ENCODE measurements around the gene KRT75.

KRT75 gene

DNA sequence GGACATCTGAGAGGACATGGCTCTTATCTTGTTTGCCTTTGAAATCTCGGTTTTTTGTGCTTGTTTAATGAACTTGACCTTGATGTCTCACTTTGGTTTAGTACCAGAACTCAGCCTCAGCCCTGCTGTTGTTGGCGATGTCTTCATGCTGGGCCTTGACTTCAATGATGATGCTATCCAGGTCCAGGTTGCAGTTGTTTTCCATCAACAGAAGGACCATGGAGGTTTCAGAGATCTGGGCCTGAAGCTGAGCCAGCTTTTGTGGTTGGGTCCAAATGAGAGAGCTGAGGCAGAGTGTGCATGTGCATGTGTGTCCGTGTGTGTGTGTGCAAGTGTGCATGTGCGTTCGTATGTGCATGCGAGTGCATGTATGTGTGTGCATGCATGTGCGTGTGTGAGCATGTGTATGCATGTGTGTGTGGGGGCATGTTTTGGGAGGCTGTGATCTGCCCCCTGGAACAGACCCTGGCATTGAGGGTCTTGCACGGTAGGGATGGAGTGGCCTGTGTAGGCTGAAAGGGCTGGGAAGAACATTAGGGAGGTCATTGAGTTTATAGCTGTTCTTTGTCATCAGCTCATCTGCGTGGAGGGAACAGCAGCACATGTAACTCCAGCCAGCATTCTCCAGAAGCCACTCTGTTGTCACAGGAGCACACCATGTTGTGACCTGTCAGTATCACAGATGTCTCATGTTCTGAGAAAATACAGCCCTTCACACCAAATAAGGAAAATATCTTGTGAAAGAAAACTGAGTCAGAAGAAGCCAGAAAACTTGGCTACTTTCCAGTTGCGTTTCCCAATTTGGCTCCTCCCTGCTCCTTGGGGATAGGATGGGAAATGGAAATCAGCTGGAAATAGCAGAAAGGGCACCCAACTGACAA, 18.1 kb downstream of the KRT75 start:
- TF ChIP-seq GATA3 (IDR thresholded peaks at IDR 0.05; ENCODE audit: low read depth, low read length) (no peak), GATA2 (IDR thresholded peaks at IDR 0.05; ENCODE audit: low read depth, low read length) (no peak)

DNA sequence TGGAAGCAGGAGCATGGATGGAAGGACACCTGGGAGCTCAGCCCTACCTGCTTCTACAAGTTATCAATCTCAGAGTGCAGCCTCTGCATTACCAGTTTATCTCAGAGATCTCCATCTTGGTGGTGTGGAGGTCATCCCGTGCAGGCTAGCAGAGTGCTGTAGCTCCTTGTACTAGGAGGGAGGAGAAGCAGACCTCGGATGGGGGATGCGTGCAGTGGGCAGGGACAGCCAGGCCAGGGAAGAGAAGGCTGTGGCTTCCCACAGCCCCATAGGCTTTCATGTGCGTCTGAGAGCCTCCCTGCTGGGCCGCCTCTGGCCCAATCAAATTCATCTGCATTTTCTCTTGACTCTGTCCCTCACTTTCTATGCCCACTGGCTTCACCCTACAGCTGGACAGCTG, 19.2 kb downstream of the KRT75 start:
- TF ChIP-seq GATA2 (IDR thresholded peaks at IDR 0.05; ENCODE audit: low read depth, low read length) = no peak
- no peak for TF ChIP-seq GATA3 (IDR thresholded peaks at IDR 0.05; ENCODE audit: low read depth, low read length)

DNA sequence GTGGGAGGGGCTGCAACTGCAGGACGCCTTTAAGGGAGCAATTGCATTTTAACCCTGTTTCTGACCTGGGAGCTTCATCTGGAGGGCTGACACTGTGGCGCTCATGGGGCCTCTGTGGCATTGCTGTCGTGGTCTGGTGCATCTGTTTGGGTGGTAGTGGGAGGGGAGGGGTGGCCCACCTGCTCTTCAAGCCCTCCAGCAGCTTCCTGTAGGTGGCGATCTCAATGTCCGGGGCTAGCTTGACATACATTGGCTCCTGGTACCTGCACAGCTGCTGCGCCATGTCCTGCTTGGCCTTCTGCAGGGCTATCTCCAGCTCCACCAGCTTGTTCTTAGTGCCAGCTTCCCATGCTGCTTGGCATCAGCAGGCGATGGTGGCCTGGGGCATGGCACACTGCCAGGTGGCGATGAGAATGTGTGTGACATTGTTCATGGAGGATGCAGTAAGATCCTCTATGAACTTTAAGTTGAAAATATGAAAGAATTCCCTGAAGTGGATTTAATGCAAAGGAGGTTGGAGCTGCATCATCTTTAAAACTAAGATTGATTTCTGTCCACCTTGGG, 20.3 kb downstream of the KRT75 start:
- TF ChIP-seq GATA3 (IDR thresholded peaks at IDR 0.05; ENCODE audit: low read depth, low read length) (no peak), GATA2 (IDR thresholded peaks at IDR 0.05; ENCODE audit: low read depth, low read length) (no peak)

DNA sequence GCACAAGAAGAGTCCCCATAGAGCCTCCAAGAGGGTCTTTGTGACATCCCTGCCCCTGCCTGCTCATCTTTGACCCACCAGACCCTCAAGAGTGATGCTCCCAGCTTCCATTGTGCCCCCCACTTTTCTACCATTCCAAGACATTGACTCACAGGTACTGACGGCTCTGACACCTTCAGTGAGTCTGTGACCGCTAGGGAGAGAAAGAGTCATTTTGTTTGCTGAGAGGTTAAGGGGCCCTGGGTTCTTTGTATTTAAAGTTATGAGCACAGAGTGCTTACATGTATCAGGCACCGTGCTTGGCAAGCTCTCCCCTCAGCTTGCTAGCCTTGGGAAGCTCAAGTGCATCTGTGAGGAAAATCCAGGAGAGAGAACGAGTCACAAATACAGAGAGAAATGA, 21.0 kb downstream of the KRT75 start:
- TF ChIP-seq GATA3 (IDR thresholded peaks at IDR 0.05; ENCODE audit: low read depth, low read length) = no peak
- no peak for TF ChIP-seq GATA2 (IDR thresholded peaks at IDR 0.05; ENCODE audit: low read depth, low read length)

DNA sequence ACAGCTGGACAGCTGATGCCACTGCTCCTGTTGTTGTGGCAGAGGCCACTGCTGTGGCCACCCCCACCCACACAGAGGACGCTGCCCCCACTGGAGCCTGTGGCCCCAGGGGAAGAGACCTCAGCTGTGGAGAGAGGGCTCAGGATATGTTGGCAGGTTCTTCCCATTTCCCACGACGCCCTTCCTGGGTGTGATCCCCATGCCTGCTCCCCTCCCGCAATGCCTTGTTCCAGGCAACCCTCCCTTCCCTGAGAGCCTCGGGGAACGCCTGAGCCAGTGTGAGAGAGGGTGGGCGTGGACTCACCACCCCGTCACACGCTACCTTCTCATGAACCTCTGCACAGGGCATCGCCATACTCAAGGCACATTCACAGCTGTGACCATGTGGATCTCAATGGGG, 22.4 kb downstream of the KRT75 start:
- no peak for TF ChIP-seq GATA3 (IDR thresholded peaks at IDR 0.05; ENCODE audit: low read depth, low read length)
- no peak for TF ChIP-seq GATA2 (IDR thresholded peaks at IDR 0.05; ENCODE audit: low read depth, low read length)

DNA sequence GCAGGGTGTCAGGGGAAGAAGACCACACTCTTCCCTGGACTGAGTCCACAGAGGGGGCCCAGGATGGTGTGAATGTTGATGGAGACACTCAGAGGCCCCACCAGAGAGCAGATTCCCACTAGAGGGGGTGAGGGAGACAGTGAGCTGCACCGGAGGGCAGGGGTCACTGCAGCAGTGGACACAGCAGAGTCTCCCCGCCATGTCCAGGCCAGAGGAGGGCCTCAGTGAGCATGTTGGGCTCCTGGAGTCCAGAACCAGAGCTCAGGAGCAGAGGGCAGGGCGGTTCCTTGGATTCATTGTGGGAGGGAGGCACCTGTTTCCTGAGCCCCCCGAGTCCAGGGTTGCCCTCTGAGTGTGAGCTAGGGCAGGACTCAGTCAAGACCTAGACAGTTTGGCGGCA, 26.3 kb downstream of the KRT75 start:
- TF ChIP-seq GATA2 (IDR thresholded peaks at IDR 0.05; ENCODE audit: low read depth, low read length) = no peak
- no peak for TF ChIP-seq GATA3 (IDR thresholded peaks at IDR 0.05; ENCODE audit: low read depth, low read length)

DNA sequence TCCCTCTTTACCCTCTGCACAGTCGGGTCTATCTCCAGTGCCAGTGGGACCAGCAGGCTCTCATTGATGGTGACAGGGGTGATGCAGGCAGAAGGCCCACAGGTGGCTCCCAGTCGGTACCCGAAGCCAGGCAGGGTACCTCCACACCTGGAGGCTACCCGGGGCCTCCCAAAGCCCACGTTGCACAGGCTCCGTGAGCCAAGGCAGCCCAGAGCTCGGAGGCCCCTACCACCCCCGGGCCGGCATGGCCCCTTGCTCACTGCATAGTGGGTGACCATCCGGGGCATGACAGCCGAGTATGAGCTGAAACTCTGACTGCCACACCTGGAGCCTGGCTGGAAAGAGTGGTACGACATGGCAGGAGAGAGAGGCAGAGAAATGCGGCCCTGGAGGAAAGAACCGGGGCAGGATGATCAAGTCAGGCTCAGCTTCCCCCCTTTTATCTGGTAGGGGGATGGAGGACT, 28.2 kb downstream of the KRT75 start, which contains the start of gene KRT82:
Gene KRT82, minus strand, starts transcription at position 414 of the 464 bp plus-strand sequence. Its CDS starts 58 bp downstream, at position 356.
- TF ChIP-seq GATA3 (IDR thresholded peaks at IDR 0.05; ENCODE audit: low read depth, low read length) (no peak), GATA2 (IDR thresholded peaks at IDR 0.05; ENCODE audit: low read depth, low read length) (no peak)

DNA sequence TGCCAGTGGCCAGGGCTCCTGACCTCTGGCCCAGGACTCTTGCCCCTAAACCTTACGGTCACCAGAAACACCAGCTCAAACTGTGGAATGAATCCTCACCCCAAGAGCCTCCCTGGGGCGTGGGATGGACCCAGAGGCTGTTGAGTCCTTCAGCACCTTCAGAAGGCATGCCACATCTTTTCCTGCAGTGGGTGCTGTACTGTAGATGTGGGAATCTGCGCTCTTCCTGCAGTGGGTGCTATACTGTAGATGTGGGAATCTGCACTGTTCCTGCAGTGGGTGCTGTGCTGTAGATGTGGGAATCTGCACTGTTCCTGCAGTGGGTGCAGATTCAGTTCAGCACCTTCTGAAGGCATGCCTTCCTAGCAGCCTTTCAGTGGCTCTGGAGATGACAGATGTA, 29.2 kb downstream of the KRT75 start:
- TF ChIP-seq GATA2 (IDR thresholded peaks at IDR 0.05; ENCODE audit: low read depth, low read length) = no peak
- TF ChIP-seq GATA3 (IDR thresholded peaks at IDR 0.05; ENCODE audit: low read depth, low read length) = no peak

DNA sequence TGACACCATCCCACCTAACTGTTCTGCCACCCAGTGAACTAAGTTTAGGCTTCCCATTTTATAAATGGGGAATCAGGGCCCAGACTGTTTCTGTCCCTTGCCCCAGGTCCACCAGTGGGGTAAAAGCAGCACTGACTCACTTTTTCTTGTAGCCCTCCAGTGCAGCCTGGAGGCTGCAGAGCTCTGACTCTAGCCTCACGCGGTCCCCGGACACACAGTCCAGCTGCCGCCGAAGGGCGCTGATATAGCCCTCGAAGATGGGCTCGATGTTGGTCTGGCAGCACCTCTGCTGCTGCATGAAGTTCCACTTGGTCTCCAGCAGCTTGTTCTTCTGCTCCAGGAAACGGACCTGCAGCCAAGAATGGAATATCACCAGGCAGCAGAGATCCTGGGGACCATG, 30.6 kb downstream of the KRT75 start:
- no peak for TF ChIP-seq GATA3 (IDR thresholded peaks at IDR 0.05; ENCODE audit: low read depth, low read length)
- no peak for TF ChIP-seq GATA2 (IDR thresholded peaks at IDR 0.05; ENCODE audit: low read depth, low read length)

DNA sequence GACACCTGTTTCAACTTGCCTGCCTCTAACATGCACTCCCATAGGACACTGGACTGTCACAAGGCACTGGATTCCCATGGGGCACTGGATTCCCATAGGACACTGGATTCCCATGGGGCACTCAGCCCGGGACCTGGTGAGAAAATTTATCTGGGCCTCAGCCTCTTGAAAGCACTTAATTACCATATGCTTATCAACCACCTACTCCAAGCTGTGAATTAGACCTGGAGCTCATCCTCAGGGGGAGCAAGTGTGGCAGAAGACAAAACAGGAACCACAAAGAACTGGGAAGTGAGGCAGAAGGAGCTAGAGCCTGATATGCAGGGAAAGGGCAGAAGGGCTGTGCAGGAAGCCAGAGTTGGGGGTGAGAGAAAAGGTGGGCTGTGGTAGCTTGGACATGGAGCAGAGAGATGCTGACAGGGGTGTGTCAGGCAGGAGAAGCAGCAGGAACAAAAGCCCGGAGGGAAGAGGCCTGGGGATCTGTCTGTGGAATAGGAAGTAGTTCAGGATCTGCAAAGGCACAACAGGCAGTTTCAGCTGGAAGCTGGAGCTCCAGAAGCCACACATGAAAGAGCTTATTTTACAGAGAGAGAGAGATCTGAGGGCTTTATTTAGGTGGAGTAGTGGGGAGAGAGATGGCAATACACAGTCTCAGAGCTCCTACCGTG, 31.2 kb downstream of the KRT75 start:
- no peak for TF ChIP-seq GATA2 (IDR thresholded peaks at IDR 0.05; ENCODE audit: low read depth, low read length)
- TF ChIP-seq GATA3 (IDR thresholded peaks at IDR 0.05; ENCODE audit: low read depth, low read length) = no peak

DNA sequence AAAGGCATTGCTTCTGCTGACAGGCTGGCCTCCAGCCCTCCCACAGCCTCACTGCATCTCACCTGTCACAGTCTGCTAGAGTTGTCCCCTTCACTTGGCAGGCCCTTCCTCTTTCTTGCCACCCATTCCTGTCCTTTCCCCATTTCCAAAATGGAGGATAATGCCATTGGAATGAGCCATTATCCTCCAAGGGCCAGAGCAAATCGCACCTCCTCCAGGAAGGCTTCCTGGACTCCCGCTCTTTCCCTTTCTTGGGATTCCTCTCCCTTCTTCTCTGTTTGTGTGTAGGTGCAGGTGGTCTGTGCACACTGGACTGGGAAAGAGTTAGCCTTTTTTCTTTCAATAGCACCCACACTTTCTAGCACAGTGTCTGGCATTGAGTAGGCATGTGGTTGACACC, 31.8 kb downstream of the KRT75 start:
- TF ChIP-seq GATA2 (IDR thresholded peaks at IDR 0.05; ENCODE audit: low read depth, low read length) (no peak), GATA3 (IDR thresholded peaks at IDR 0.05; ENCODE audit: low read depth, low read length) (no peak)

DNA sequence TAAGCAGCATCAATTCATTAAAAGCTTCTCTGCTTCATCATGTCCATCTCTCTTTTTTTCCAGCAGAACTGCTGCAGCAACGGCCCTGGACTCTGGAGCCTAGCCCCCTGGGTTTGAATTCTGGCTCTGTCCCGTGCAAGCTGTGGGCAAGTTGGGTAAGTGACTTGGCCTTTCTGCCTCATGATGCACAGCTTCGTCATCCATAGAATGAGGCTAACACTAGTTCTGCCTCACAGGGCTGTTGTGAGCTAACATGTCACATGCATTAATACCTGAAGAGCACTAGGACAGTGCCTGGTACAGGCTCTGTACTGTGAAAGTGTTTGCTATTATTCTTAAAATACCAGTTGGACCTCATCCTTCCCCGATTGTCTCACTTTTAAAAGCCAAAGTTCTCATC, 32.2 kb downstream of the KRT75 start:
- TF ChIP-seq GATA3 (IDR thresholded peaks at IDR 0.05; ENCODE audit: low read depth, low read length) (no peak), GATA2 (IDR thresholded peaks at IDR 0.05; ENCODE audit: low read depth, low read length) (no peak)

DNA sequence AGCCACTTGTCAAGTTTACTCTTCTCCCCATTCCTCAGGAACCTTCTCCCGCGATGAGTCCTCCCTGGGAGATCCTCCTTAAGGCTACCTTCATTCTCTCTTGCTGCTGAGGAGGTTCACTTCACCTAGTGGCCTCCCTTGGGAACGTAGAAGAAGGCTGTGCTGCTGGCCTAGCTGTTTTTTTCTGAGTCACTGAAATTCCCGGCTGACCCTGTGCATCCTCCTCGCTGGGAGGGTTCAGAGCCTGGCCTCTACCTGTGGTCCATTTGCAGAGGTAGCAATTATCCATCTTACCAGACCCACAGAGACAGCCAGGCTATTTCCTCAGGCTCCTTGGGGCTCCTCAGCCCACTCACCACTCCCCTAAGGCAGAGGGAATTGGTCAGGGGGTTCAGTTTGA, 32.6 kb downstream of the KRT75 start:
- TF ChIP-seq GATA2 (IDR thresholded peaks at IDR 0.05; ENCODE audit: low read depth, low read length) = no peak
- TF ChIP-seq GATA3 (IDR thresholded peaks at IDR 0.05; ENCODE audit: low read depth, low read length) = no peak

DNA sequence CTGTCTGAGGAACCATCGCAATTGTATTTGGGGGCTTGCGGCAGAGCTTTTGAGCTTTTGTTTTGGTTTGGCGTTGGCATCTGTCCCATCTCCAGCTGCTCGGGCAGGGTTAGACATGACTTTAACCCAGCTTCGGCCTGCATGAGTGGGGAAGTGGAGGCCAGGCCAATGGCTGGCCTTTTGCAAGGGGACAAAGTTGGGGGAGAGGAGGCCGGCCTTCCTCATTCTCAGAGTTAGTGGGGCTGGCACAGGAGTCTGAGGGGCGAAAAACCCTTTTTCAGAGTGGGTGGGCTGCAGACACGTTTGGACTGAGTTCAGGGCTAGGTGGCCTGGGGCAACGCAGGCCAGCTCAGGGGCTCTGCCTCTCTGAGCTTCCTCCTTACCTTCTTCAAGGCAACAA, 33.3 kb downstream of the KRT75 start:
- TF ChIP-seq GATA3 (IDR thresholded peaks at IDR 0.05; ENCODE audit: low read depth, low read length) (no peak), GATA2 (IDR thresholded peaks at IDR 0.05; ENCODE audit: low read depth, low read length) (no peak)

All from SH-SY5Y (cell line).